ENCODE results near the gene FIGN.

Gene FIGN

DNA sequence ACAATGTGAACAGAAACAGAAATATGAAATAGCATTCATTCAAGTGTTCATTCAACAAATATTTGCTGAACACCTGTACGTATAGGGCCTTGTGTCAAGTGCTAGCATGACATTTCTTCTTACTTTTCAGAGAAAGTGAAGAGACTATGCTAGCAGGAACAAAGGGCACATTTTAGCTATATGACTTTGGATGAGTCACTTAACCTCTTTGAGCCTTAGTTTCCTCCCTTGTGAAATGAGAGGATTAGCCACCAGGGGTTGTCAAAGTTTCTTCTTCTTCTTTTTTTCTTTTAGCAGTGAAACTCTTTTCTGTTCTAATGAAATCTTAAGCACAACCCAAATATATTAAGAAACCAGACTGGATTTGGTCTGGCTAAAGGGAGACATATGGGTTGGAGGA, 53.1 kb downstream of the FIGN start:
- Histone ChIP-seq H3K27me3 (ENCODE audit: insufficient read depth, insufficient read length) (no peaks in the 10 kb centered on the region), H3K9me3 (ENCODE audit: insufficient read depth, low read length) (no peaks in the 10 kb centered on the region), H3K9ac (ENCODE audit: insufficient read length, low read depth) (no peak overlapping the region), H3K4me3 (ENCODE audit: insufficient read length, low read depth) (no peak overlapping the region), H3K36me3 (ENCODE audit: insufficient read depth, insufficient read length, low read length) (no peaks in the 10 kb centered on the region), H3K4me1 (ENCODE audit: insufficient read depth, insufficient read length) (no peaks in the 10 kb centered on the region)
- DNase-seq (ENCODE audit: low read depth, low spot score) = no peak
- TF ChIP-seq ZNF274 (IDR thresholded peaks at IDR 0.05; ENCODE audit: low read depth, low read length) (no peak), SUZ12 (IDR thresholded peaks at IDR 0.05; ENCODE audit: extremely low read depth, insufficient read depth, insufficient read length) (no peak), YY1 (IDR thresholded peaks at IDR 0.05; ENCODE audit: insufficient read depth, insufficient read length) (no peak)

DNA sequence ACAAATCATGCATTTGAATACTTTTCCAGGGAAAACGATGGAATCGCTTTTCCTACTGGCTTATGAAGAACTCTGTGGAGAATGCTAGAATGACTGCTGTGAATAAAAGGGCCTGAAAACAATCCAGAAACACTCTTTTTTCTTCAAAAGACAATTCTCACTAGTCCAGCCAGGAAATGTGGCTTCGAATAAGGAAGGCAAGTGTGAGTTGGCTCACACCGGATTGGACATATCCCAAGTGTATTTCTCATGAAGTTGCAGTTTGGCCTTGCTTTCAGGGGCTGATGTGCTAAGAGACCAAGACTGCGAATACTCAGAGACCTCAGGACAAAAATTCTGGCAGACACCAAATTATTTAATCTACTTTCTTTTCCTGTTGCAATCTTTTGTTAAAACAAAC, 54.1 kb downstream of the FIGN start:
- Histone ChIP-seq H3K27me3 (ENCODE audit: insufficient read depth, insufficient read length) (no peaks in the 10 kb centered on the region), H3K9me3 (ENCODE audit: insufficient read depth, low read length) (no peaks in the 10 kb centered on the region), H3K36me3 (ENCODE audit: insufficient read depth, insufficient read length, low read length) (no peaks in the 10 kb centered on the region), H3K9ac (ENCODE audit: insufficient read length, low read depth) (no peak overlapping the region), H3K4me3 (ENCODE audit: insufficient read length, low read depth) (no peak overlapping the region), H3K4me1 (ENCODE audit: insufficient read depth, insufficient read length) (no peaks in the 10 kb centered on the region)
- TF ChIP-seq YY1 (IDR thresholded peaks at IDR 0.05; ENCODE audit: insufficient read depth, insufficient read length) (no peak), ZNF274 (IDR thresholded peaks at IDR 0.05; ENCODE audit: low read depth, low read length) (no peak), SUZ12 (IDR thresholded peaks at IDR 0.05; ENCODE audit: extremely low read depth, insufficient read depth, insufficient read length) (no peak)
- no peak for DNase-seq (ENCODE audit: low read depth, low spot score)

DNA sequence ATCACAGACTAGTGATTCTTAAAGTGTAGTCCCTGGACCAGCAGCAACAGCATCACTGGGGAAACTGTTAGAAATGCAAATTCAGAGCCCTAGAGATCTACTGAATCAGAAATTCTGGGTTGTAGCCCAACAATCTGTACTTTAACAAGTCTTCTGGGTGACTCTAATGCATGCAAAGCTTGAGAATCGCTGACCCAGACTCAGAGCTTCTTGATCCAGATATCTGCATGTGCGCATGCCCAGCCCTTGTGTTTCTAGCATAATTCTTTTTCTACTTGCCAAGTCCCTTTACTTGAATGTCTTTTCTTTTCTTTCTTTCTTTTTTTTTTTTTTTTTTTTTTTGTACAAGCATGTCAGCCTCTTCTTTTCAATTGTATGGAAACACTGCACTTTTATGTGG, 60.4 kb downstream of the FIGN start:
- Histone ChIP-seq H3K4me1 (ENCODE audit: insufficient read depth, insufficient read length) (no peaks in the 10 kb centered on the region), H3K36me3 (ENCODE audit: insufficient read depth, insufficient read length, low read length) (no peaks in the 10 kb centered on the region), H3K9me3 (ENCODE audit: insufficient read depth, low read length) (no peaks in the 10 kb centered on the region), H3K4me3 (ENCODE audit: insufficient read length, low read depth) (no peak overlapping the region), H3K27me3 (ENCODE audit: insufficient read depth, insufficient read length) (no peaks in the 10 kb centered on the region), H3K9ac (ENCODE audit: insufficient read length, low read depth) (no peak overlapping the region)
- TF ChIP-seq ZNF274 (IDR thresholded peaks at IDR 0.05; ENCODE audit: low read depth, low read length) = no peak
- TF ChIP-seq SUZ12 (IDR thresholded peaks at IDR 0.05; ENCODE audit: extremely low read depth, insufficient read depth, insufficient read length) = no peak
- TF ChIP-seq YY1 (IDR thresholded peaks at IDR 0.05; ENCODE audit: insufficient read depth, insufficient read length) = no peak
- DNase-seq (ENCODE audit: low read depth, low spot score) = no peak

DNA sequence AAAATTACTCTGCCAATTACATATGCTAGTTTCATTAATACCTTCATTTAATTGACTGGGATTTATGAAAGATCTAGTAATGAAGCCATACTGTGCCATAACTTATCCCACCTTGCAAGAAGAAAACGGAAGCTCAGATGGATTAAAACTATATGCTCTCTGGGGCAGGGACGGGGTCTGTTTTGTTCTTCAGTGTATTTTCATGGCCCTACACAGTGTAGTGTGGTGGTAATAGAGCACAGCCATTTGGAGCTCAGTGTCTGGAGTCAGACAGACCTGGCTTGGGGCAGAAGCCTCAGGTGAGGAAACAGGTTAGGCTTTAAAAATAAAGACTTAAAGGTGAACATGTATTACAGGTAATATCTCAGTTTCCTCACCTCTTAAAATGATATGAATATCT, 62.3 kb downstream of the FIGN start:
- H3K4me3 ChIP-seq (ENCODE audit: insufficient read length, low read depth) = no peak overlapping the region
- no peaks in the 10 kb centered on the region for H3K27me3 ChIP-seq (ENCODE audit: insufficient read depth, insufficient read length)
- H3K36me3 ChIP-seq (ENCODE audit: insufficient read depth, insufficient read length, low read length) = no peaks in the 10 kb centered on the region
- H3K9ac ChIP-seq (ENCODE audit: insufficient read length, low read depth) = no peak overlapping the region
- no peak for TF ChIP-seq YY1 (IDR thresholded peaks at IDR 0.05; ENCODE audit: insufficient read depth, insufficient read length)
- no peak for TF ChIP-seq ZNF274 (IDR thresholded peaks at IDR 0.05; ENCODE audit: low read depth, low read length)
- no peak for TF ChIP-seq SUZ12 (IDR thresholded peaks at IDR 0.05; ENCODE audit: extremely low read depth, insufficient read depth, insufficient read length)
- no peaks in the 10 kb centered on the region for H3K4me1 ChIP-seq (ENCODE audit: insufficient read depth, insufficient read length)
- DNase-seq (ENCODE audit: low read depth, low spot score) = no peak
- no peaks in the 10 kb centered on the region for H3K9me3 ChIP-seq (ENCODE audit: insufficient read depth, low read length)

DNA sequence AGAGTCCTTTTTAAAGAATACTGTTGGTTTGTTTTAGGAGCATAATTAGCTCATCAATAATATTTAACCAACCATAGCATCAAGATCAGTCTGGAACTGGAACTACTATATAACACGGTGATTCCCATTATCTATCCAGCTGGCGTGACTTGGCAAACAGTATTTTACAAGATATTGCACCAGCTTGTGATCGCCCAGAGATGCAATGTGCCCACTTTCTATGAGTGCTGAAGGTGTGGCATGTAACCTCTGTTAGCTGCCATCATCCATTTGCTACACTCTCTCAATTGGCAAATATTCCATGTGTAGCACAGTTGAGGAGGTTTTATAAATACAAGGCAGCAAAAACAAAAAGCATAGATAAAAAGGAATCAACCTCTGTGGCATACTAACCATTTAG, 64.9 kb downstream of the FIGN start:
- no peaks in the 10 kb centered on the region for H3K9me3 ChIP-seq (ENCODE audit: insufficient read depth, low read length)
- no peaks in the 10 kb centered on the region for H3K4me1 ChIP-seq (ENCODE audit: insufficient read depth, insufficient read length)
- no peak overlapping the region for H3K9ac ChIP-seq (ENCODE audit: insufficient read length, low read depth)
- DNase-seq (ENCODE audit: low read depth, low spot score) = no peak
- no peak overlapping the region for H3K4me3 ChIP-seq (ENCODE audit: insufficient read length, low read depth)
- no peaks in the 10 kb centered on the region for H3K36me3 ChIP-seq (ENCODE audit: insufficient read depth, insufficient read length, low read length)
- no peak for TF ChIP-seq ZNF274 (IDR thresholded peaks at IDR 0.05; ENCODE audit: low read depth, low read length)
- TF ChIP-seq YY1 (IDR thresholded peaks at IDR 0.05; ENCODE audit: insufficient read depth, insufficient read length) = no peak
- no peak for TF ChIP-seq SUZ12 (IDR thresholded peaks at IDR 0.05; ENCODE audit: extremely low read depth, insufficient read depth, insufficient read length)
- H3K27me3 ChIP-seq (ENCODE audit: insufficient read depth, insufficient read length) = no peaks in the 10 kb centered on the region

DNA sequence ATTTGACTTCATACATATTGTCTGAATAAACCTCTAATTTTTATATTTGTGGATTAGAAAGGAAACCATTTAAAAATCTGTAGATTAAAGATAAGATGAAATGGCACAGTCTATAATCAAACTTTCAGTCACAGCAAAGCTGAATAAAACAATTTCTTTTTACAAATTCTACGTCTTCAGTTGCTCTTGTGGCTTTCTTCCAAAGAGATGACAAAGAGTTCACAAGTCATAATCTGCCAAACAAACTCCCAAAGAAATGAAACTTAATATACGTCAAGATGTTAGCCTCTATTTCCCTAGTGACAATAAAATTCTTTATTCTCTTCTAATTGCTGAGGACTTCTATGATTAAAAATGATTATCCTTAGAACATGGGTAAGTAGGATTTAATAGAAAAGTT, 66.3 kb downstream of the FIGN start:
- H3K27me3 ChIP-seq (ENCODE audit: insufficient read depth, insufficient read length) = no peaks in the 10 kb centered on the region
- no peaks in the 10 kb centered on the region for H3K4me1 ChIP-seq (ENCODE audit: insufficient read depth, insufficient read length)
- no peaks in the 10 kb centered on the region for H3K36me3 ChIP-seq (ENCODE audit: insufficient read depth, insufficient read length, low read length)
- no peak for DNase-seq (ENCODE audit: low read depth, low spot score)
- no peak overlapping the region for H3K4me3 ChIP-seq (ENCODE audit: insufficient read length, low read depth)
- TF ChIP-seq YY1 (IDR thresholded peaks at IDR 0.05; ENCODE audit: insufficient read depth, insufficient read length) (no peak), SUZ12 (IDR thresholded peaks at IDR 0.05; ENCODE audit: extremely low read depth, insufficient read depth, insufficient read length) (no peak), ZNF274 (IDR thresholded peaks at IDR 0.05; ENCODE audit: low read depth, low read length) (no peak)
- no peak overlapping the region for H3K9ac ChIP-seq (ENCODE audit: insufficient read length, low read depth)
- no peaks in the 10 kb centered on the region for H3K9me3 ChIP-seq (ENCODE audit: insufficient read depth, low read length)

DNA sequence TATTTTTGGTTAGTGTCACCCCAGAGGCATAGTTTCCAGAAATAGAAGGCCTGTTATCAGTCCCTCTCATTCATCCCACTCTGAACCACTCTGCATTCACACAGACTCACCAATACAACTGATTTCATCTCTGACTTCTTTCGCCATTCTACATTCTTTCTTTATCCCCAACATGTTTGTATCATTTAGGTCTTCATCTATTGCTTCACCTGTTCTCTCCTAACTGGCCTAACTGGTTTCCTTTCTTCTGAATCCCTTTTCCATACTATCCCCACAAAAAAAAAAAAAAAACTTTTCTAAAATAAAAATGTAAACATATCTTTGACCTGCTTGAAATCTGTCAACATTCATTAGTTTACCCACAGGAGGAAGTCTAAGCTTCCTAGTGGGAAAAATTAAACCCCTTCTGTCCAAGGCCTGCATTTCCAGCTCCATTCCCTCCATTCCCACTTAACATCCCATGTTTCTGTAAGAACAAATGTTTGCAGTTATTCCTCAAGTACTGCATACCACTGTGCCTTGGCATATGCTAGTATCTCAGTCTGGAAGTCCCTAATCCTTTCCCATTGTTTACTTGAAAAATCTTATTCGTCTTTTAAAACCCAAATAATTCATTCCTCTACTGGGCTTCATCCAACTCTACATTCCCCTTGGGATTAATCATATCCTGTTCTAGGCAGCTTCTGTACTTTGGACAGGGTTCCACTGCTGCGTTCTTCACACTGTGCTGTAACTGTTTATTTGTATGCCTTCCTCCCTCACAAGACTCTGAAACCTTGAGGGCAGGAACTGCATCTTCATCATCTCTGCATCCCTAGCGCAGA, 68.5 kb downstream of the FIGN start:
- no peak for TF ChIP-seq YY1 (IDR thresholded peaks at IDR 0.05; ENCODE audit: insufficient read depth, insufficient read length)
- no peak for TF ChIP-seq SUZ12 (IDR thresholded peaks at IDR 0.05; ENCODE audit: extremely low read depth, insufficient read depth, insufficient read length)
- TF ChIP-seq ZNF274 (IDR thresholded peaks at IDR 0.05; ENCODE audit: low read depth, low read length) = no peak
- DNase-seq (ENCODE audit: low read depth, low spot score) = no peak
- H3K4me1 ChIP-seq (ENCODE audit: insufficient read depth, insufficient read length) = no peaks in the 10 kb centered on the region

More for the DNA sequence above, 68.5 kb downstream of the FIGN start:
- Histone ChIP-seq H3K27me3 (ENCODE audit: insufficient read depth, insufficient read length) (no peaks in the 10 kb centered on the region), H3K4me3 (ENCODE audit: insufficient read length, low read depth) (no peak overlapping the region), H3K9ac (ENCODE audit: insufficient read length, low read depth) (no peak overlapping the region), H3K9me3 (ENCODE audit: insufficient read depth, low read length) (0 out of 2 replicates have a peak, but pooled peaks cover 5% of the 10 kb centered on the region), H3K36me3 (ENCODE audit: insufficient read depth, insufficient read length, low read length) (peaks cover 2% of the 10 kb centered on the region)

All from NT2/D1 (cell line).